ENCODE measurements around the gene SH3BP4. TPM values are rescaled to one million over a fixed set of nuclear protein-coding genes. Genes with fewer than 3 reads are reported as not detected.

SH3BP4 gene
- total and polyA plus RNA-seq, 2 of the 13 experiments (the other 11 are each of a cell fraction or from before 2014, with no cell fraction given): 34.6 to 99.1 TPM

DNA sequence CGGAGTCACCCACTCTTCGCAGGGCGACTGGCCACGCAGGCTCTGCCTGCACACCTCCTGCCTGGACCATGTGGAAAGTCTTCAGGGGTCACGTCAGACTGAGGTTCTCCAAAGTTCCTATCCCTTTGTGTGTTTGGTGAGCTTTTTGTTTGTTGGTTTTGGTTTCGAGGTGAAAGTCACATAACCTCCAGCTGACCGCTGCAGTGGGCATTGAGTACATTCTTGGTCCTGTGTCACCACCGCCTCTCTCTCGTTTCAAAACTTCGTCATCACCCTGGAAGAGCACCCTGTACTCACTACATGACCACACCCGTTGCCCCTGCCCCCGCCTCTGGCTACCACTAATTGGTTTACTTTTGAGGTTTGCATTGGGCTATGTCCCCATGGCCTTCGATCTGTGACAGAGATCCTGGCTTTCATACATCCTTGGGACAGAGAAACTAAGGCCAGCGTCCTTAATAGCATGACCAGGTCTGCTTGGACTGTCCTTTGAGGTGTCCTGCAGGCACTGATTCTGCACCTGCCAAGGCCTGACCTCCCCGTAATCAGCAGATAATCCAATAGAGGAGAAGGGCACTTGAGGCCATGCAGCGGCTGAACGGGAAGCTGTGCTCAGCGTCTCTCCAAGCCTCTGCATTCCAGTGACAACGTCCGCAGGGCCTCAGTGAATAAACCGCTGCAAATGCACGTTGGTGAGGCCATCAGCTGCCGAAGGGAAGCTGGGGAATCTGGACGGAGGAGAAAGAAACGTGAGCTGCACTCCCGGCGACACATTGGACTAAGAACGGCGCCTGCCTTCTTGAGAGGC, 46.8 kb downstream of the SH3BP4 start (continued):
- TF ChIP-seq PCBP1 (IDR thresholded peaks at IDR 0.05; ENCODE audit: borderline replicate concordance, low read depth, low read length) (no peak), POGZ (CRISPR knock-in tag; IDR thresholded peaks at IDR 0.05) (peak; percentile 80), ZNF253 (CRISPR knock-in tag; IDR thresholded peaks at IDR 0.05; ENCODE audit: borderline replicate concordance) (no peak), FOXJ3 (CRISPR knock-in tag; IDR thresholded peaks at IDR 0.05; ENCODE audit: borderline replicate concordance) (no peak), TARDBP (CRISPR knock-in tag; IDR thresholded peaks at IDR 0.05) (peak; percentile 72; the same call in 1 of the 2 replicates), ZNF839 (CRISPR knock-in tag; IDR thresholded peaks at IDR 0.05; ENCODE audit: borderline replicate concordance) (no peak), ZNF563 (CRISPR knock-in tag; IDR thresholded peaks at IDR 0.05) (peak; percentile 37; the same call in 1 of the 2 replicates), ZNF766 (CRISPR knock-in tag; IDR thresholded peaks at IDR 0.05; ENCODE audit: borderline replicate concordance) (no peak), CHCHD3 (CRISPR knock-in tag; IDR thresholded peaks at IDR 0.05) (no peak), SMYD3 (CRISPR knock-in tag; IDR thresholded peaks at IDR 0.05) (no peak), SNRNP70 (IDR thresholded peaks at IDR 0.05; ENCODE audit: low read depth, low read length) (no peak), ZFP37 (CRISPR knock-in tag; IDR thresholded peaks at IDR 0.05; ENCODE audit: borderline replicate concordance) (no peak), SIX1 (CRISPR knock-in tag; IDR thresholded peaks at IDR 0.05; ENCODE audit: borderline replicate concordance) (no peak), ZNF496 (CRISPR knock-in tag; IDR thresholded peaks at IDR 0.05; ENCODE audit: insufficient replicate concordance) (no peak), ZNF615 (CRISPR knock-in tag; IDR thresholded peaks at IDR 0.05; ENCODE audit: borderline replicate concordance) (no peak), ZNF205 (CRISPR knock-in tag; IDR thresholded peaks at IDR 0.05) (peak; percentile 4), FOXM1 (CRISPR knock-in tag; IDR thresholded peaks at IDR 0.05) (no peak), ZNF543 (CRISPR knock-in tag; IDR thresholded peaks at IDR 0.05) (no peak), ASH2L (IDR thresholded peaks at IDR 0.05; ENCODE audit: insufficient read length, low read depth, low read length) (peak; percentile 49), ZNF547 (CRISPR knock-in tag; IDR thresholded peaks at IDR 0.05) (peak; percentile 52; the same call in 1 of the 2 replicates), PHF20 (CRISPR knock-in tag; IDR thresholded peaks at IDR 0.05) (no peak)
- TF ChIP-seq, protein P1, sequence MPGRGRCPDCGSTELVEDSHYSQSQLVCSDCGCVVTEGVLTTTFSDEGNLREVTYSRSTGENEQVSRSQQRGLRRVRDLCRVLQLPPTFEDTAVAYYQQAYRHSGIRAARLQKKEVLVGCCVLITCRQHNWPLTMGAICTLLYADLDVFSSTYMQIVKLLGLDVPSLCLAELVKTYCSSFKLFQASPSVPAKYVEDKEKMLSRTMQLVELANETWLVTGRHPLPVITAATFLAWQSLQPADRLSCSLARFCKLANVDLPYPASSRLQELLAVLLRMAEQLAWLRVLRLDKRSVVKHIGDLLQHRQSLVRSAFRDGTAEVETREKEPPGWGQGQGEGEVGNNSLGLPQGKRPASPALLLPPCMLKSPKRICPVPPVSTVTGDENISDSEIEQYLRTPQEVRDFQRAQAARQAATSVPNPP (CRISPR knock-in tag; IDR thresholded peaks at IDR 0.05): no peak
- TF ChIP-seq, protein P2, sequence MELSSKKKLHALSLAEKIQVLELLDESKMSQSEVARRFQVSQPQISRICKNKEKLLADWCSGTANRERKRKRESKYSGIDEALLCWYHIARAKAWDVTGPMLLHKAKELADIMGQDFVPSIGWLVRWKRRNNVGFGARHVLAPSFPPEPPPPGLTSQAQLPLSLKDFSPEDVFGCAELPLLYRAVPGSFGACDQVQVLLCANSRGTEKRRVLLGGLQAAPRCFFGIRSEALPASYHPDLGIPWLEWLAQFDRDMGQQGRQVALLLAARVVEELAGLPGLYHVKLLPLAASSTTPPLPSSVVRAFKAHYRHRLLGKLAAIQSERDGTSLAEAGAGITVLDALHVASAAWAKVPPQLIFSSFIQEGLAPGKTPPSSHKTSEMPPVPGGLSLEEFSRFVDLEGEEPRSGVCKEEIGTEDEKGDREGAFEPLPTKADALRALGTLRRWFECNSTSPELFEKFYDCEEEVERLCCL (CRISPR knock-in tag; IDR thresholded peaks at IDR 0.05; ENCODE audit: borderline replicate concordance): no peak
- TF ChIP-seq, protein P3, sequence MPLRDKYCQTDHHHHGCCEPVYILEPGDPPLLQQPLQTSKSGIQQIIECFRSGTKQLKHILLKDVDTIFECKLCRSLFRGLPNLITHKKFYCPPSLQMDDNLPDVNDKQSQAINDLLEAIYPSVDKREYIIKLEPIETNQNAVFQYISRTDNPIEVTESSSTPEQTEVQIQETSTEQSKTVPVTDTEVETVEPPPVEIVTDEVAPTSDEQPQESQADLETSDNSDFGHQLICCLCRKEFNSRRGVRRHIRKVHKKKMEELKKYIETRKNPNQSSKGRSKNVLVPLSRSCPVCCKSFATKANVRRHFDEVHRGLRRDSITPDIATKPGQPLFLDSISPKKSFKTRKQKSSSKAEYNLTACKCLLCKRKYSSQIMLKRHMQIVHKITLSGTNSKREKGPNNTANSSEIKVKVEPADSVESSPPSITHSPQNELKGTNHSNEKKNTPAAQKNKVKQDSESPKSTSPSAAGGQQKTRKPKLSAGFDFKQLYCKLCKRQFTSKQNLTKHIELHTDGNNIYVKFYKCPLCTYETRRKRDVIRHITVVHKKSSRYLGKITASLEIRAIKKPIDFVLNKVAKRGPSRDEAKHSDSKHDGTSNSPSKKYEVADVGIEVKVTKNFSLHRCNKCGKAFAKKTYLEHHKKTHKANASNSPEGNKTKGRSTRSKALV (CRISPR knock-in tag; IDR thresholded peaks at IDR 0.05): no peak
- TF ChIP-seq, protein P4, sequence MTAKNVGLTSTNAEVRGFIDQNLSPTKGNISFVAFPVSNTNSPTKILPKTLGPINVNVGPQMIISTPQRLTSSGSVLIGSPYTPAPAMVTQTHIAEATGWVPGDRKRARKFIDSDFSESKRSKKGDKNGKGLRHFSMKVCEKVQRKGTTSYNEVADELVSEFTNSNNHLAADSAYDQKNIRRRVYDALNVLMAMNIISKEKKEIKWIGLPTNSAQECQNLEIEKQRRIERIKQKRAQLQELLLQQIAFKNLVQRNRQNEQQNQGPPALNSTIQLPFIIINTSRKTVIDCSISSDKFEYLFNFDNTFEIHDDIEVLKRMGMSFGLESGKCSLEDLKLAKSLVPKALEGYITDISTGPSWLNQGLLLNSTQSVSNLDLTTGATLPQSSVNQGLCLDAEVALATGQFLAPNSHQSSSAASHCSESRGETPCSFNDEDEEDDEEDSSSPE (CRISPR knock-in tag; IDR thresholded peaks at IDR 0.05): peak; percentile 44

All from HepG2 (cell line).